T-helper 1 cell treated with Interleukin-12 subunit alpha and Interleukin-12 subunit beta and Interleukin-4 antibody, amounts not matched to agents 30 μg/mL and 1 μg/mL, for 36 hours (primary cell): ENCODE measurements around the gene PARD6G.
"Not testable (repeated sequence)": the region's sequence is repeated elsewhere in the genome, so short reads cannot be mapped to it uniquely, and the experiment has no call there.

Experiments used
- H3K27ac Mint-ChIP-seq: one replicate; pipeline ENCODE4 v1.8.0; 2021; ENCODE audit warnings: mild to moderate bottlenecking, mixed read lengths
- H3K27me3 Mint-ChIP-seq: one replicate; pipeline ENCODE4 v1.8.0; 2021; ENCODE audit warnings: low read depth, mixed read lengths
- H3K36me3 Mint-ChIP-seq: one replicate; pipeline ENCODE4 v1.8.0; 2021; ENCODE audit warnings: low read depth, mixed read lengths
- H3K4me1 Mint-ChIP-seq: one replicate; pipeline ENCODE4 v1.8.0; 2021; ENCODE audit warnings: low read depth, mixed read lengths
- H3K4me3 Mint-ChIP-seq: one replicate; pipeline ENCODE4 v1.8.0; 2021; ENCODE audit warnings: mild to moderate bottlenecking, moderate library complexity, mixed read lengths
- H3K9me3 Mint-ChIP-seq: one replicate; pipeline ENCODE4 v1.8.0; 2021; ENCODE audit warnings: mixed read lengths

PARD6G gene

DNA sequence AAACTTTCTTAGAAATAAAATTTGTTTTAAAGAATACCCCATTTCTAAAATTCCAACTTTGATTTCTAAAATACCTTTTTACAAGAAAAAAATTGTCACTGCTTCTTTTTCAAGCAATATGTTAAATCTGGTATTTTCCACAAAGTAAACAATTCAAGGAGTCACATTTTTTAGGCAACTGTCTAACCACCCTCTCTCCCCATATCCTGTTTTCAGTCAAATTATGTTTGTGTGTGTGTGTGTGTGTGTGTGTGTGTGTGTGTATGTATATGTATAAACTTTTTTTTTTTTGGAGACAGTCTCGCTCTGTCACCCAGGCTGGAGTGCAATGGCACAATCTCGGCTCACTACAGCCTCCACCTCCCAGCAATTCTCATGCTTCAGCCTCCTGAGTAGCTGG lies 79.0 kb downstream of the PARD6G start:
- H3K9me3 Mint-ChIP-seq = peaks cover 13% of the 10 kb centered on the region
- H3K27me3 Mint-ChIP-seq = peaks cover 16% of the 10 kb centered on the region
- no peaks in the 10 kb centered on the region for H3K36me3 Mint-ChIP-seq
- H3K27ac Mint-ChIP-seq = no peak overlapping the region
- H3K4me3 Mint-ChIP-seq = no peak overlapping the region
- peaks cover 3% of the 10 kb centered on the region for H3K4me1 Mint-ChIP-seq

DNA sequence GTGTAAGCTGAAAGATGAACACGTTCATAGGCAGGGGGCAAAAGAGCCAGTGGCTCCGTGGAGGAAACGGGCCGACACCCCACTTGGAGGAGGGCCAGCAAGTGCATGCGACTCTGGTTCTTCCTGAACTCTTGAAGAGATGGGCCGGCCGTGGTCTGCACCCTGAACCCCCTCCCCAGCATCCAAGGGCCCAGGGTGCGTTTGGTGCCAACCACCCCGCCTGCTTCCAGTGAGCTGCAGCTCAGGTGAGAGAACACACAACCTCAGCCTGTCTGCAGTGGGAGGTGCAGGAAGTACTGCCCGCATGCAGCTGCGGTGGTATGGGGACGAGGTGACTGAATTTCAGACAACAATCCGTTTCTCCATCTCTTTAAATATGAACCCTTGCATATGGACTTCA lies 79.4 kb downstream of the PARD6G start:
- no peak overlapping the region for H3K27ac Mint-ChIP-seq
- no peak overlapping the region for H3K4me3 Mint-ChIP-seq
- peaks cover 16% of the 10 kb centered on the region for H3K27me3 Mint-ChIP-seq
- H3K9me3 Mint-ChIP-seq = peaks cover 13% of the 10 kb centered on the region
- H3K36me3 Mint-ChIP-seq = no peaks in the 10 kb centered on the region
- peaks cover 3% of the 10 kb centered on the region for H3K4me1 Mint-ChIP-seq

DNA sequence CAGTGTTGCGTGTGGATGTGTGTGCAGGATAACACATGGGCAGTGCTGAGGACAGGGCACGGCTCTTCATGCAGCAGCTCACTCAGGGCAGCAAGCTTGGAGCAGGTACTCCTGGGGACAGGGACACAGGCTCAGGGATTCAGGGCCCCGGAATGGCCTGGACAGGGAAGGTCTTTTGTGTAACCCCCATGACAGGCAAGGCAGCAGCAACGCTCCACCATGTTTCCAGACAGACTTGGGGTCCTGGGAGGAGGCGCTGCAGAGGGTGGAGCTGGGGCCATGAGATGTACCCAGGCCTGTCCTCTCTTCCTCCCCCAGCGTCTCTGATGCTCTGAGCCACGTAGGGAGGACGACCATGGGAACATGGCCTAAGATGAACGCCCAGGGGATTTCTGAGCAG lies 80.0 kb downstream of the PARD6G start:
- H3K9me3 Mint-ChIP-seq = peaks cover 13% of the 10 kb centered on the region
- no peak overlapping the region for H3K27ac Mint-ChIP-seq
- H3K27me3 Mint-ChIP-seq = peaks cover 15% of the 10 kb centered on the region
- H3K4me3 Mint-ChIP-seq = no peak overlapping the region
- no peaks in the 10 kb centered on the region for H3K36me3 Mint-ChIP-seq
- H3K4me1 Mint-ChIP-seq = peaks cover 3% of the 10 kb centered on the region

DNA sequence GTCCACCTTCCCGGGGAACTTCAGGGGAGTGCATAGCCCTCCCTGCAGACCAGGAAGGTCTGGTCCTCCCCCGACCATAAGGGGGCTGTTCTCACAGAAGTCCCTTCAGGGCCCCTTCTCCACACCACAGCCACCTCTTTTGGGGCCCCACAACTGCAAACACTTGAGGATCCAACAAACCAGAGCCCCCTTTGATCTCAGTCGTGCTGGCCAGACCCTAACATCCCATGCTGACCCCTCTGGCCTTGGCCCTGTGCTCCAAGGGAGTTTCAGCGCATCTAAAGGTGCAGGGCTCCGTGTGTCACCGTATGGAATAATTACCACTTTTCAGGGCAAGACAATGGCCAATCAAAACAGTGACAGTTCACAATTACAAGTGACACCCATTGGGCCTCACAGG lies 80.6 kb downstream of the PARD6G start:
- Mint-ChIP-seq H3K36me3 (no peaks in the 10 kb centered on the region), H3K27ac (no peak overlapping the region), H3K4me3 (no peak overlapping the region), H3K4me1 (peaks cover 3% of the 10 kb centered on the region), H3K27me3 (peaks cover 8% of the 10 kb centered on the region), H3K9me3 (peaks cover 13% of the 10 kb centered on the region)

DNA sequence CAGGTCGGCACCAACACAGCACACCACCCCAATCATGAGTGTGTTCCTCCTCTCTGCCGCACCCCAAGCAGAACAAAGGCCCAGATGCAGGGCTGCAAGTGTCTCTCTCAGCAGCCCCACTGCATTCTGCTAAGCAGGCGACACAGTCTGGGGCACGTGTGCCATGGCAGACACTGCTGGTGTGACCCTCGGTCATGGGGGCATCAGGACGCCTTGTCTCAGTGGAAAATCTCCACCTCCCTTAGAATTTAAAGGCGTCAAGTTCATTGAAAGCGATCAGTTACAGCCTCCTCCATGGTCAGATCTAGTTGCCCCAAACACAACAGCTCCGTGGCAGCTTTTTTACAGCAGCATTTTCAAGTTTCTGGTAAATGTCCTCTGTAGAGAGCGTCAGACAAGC lies 81.1 kb downstream of the PARD6G start:
- Mint-ChIP-seq H3K4me3 (no peak overlapping the region), H3K36me3 (no peaks in the 10 kb centered on the region), H3K4me1 (no peaks in the 10 kb centered on the region), H3K9me3 (peaks cover 13% of the 10 kb centered on the region), H3K27ac (no peak overlapping the region), H3K27me3 (peaks cover 5% of the 10 kb centered on the region)

DNA sequence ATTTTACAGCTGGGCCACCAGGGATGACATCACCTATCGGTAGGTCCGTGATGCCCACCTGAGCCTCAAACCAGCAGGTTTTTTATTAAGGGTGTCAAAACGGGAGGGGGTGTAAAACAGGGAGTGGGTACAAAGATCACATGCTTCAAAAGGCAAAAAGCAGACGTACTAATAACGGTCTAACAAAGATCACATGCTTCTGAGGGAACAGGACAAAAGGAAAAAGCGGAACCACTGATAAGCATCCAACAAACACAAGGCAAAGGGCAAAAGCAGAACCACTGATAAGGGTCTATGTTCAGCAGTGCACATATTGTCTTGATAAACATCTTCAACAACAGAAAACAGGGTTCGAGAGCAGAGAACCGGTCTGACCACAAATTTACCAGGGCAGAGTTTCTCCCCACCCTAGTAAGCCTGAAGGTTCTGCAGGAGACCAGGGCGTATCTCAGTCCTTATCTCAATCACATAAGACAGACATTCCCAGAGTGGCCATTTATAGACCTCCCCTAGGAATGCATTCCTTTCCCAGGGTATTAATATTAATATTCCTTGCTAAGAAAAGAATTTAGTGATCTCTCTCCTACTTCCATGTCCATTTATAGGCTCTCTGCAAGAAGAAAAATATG lies 82.5 kb downstream of the PARD6G start:
- H3K4me1 Mint-ChIP-seq, H3K27ac Mint-ChIP-seq, H3K4me3 Mint-ChIP-seq, H3K27me3 Mint-ChIP-seq, H3K36me3 Mint-ChIP-seq: not testable (repeated sequence)
- peaks cover 13% of the 10 kb centered on the region for H3K9me3 Mint-ChIP-seq

DNA sequence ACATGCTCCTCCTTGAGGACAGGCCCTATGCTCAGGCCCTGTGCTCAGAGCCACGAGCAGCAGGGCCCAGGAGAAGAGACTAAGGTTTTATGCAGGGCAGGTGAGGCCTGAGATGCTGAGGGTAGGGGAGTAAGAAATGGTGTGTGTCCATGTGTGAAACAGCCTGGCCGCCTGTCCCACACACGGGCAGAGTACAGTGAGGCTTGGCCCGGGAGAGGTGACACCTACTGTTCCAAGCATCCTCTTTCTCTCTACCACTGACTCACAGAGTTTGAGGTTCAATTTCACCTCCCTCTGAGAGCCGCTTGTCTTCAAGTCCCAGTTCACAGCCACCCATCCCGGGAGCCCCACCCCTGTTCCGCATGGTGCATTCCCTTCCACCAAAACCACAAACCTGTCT lies 84.1 kb downstream of the PARD6G start:
- Mint-ChIP-seq H3K9me3 (peaks cover 13% of the 10 kb centered on the region), H3K4me1 (no peaks in the 10 kb centered on the region), H3K4me3 (no peak overlapping the region), H3K27me3 (peaks cover 7% of the 10 kb centered on the region), H3K27ac (no peak overlapping the region), H3K36me3 (no peaks in the 10 kb centered on the region)

DNA sequence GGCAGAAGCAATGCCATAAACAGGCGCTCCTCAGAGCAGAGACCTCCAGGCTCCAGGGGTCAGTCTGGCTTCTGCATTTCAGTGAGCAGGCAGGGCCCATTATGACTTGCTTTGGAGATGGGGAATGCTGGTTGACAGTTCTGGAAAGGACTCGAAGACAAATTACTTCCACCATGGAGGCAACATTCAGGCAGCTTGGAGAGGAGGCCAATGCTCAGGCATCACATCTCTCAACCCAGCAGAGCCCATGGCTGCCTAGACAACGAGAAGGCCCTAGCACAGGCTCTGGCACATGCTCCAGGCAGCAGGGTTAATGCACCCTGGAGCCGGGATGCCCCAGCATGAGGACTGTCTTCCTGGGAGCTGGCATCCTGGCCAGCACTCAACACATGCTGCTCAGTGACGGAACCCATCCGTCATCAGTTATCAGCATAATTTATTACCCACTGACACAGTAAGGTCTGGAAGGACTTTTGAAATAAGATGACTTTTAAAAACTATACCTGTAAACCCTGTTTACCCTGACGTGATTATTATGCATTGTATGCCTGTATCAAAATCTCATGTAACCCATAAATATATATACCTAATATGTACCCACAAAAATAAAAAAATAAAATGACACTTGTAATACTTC lies 85.4 kb downstream of the PARD6G start:
- Mint-ChIP-seq H3K36me3 (no peaks in the 10 kb centered on the region), H3K4me3 (no peak overlapping the region), H3K9me3 (peaks cover 13% of the 10 kb centered on the region), H3K4me1 (no peaks in the 10 kb centered on the region), H3K27ac (no peak overlapping the region), H3K27me3 (peaks cover 7% of the 10 kb centered on the region)

DNA sequence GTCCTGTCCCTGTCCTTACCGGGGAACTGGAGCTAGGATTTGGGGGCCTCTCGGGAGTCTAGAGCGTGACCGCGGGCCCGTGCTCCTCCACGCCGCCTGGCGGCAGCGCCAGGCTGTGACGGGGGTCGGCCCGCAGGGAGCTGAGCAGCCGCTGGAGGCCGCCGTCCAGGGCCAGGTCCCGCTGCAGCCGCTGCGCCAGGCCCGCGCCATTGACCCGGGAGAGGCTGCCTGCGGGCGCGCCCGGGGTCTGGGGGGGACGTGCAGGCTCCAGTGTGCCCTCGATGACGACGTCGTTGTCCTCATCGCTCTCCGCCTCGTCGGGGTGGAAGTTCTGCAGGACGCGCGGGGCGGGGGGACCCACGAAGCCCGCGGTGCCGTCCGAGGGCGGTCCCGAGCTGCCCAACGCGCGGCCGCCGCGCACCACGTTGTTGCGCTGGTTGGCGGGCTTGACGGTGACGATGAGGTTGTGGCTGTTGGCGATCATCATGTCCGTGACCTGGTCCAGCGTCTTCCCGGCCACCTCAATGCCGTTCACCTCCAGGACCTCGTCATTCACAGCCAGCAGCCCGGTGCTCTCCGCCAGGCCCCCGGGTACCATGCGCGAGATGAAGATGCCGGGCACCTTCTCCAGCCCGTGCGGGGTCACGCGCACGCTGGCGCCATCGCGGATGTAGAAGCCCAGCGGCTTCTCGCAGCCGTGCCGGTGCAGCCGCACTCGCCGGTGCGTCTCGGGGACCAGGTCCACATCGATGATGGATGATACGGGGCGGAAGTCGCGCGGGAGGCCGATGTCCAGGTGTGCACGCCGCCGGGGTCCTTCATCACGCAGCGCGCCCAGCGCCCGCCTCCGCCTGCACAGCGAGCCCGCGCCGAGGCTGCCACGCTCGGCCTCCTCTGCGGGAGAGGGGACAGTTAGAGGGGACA lies 87.3 kb downstream of the PARD6G start:
- no peaks in the 10 kb centered on the region for H3K4me1 Mint-ChIP-seq
- no peak overlapping the region for H3K27ac Mint-ChIP-seq
- peaks cover 9% of the 10 kb centered on the region for H3K9me3 Mint-ChIP-seq
- peaks cover 7% of the 10 kb centered on the region for H3K27me3 Mint-ChIP-seq
- no peaks in the 10 kb centered on the region for H3K36me3 Mint-ChIP-seq
- no peak overlapping the region for H3K4me3 Mint-ChIP-seq

DNA sequence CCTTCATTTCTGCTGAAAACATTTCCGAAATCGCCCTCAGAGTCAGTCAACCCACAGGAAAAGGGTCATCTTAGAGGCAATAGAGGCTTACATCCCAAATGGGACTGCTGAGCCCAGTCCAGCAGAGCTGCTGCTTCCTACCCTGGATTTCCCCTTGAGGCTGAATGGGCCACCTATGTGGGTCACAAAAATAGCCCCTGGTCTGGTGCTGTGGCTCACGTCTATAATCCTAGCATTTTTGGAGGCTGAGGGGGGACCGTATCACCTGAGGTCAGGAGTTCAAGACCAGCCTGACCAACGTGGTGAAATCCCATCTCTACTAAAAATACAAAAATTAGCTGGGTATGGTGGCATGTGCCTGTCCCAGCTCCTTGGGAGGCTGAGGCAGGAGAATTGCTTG lies 88.9 kb downstream of the PARD6G start:
- Mint-ChIP-seq H3K4me1 (no peaks in the 10 kb centered on the region), H3K27ac (no peak overlapping the region), H3K9me3 (no peaks in the 10 kb centered on the region), H3K27me3 (peaks cover 7% of the 10 kb centered on the region), H3K4me3 (no peak overlapping the region), H3K36me3 (no peaks in the 10 kb centered on the region)

DNA sequence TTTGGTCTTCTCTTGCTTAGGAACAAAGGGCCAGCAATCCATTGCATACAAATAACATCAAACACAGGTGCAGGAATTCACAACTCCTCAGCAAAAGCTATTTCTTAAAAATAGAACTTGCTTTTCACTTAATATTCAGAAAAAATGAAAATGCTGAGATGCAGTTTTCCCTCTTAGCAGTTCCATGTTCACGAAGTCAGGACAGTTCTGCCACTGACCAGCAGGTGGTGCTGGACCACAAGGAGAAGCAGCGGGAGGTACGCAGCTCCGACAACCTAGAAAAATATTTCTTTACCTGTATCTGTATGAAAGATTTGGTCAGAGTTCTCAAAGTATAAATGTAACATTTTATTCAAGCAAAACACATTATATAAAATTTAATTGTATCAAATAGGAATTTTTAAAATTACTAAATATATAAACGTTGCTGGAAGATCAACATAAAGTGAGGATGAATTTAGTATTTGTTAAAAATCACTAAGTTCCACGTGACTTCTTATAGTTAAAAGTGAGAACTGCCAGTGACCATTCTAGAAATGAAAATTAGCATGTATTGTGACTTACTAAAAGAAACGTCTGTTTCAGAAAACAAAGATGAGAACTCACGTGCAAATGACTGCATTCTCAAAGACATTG lies 89.5 kb downstream of the PARD6G start:
- Mint-ChIP-seq H3K36me3 (no peaks in the 10 kb centered on the region), H3K27me3 (peaks cover 7% of the 10 kb centered on the region), H3K4me1 (no peaks in the 10 kb centered on the region), H3K27ac (no peak overlapping the region), H3K9me3 (no peaks in the 10 kb centered on the region), H3K4me3 (no peak overlapping the region)

DNA sequence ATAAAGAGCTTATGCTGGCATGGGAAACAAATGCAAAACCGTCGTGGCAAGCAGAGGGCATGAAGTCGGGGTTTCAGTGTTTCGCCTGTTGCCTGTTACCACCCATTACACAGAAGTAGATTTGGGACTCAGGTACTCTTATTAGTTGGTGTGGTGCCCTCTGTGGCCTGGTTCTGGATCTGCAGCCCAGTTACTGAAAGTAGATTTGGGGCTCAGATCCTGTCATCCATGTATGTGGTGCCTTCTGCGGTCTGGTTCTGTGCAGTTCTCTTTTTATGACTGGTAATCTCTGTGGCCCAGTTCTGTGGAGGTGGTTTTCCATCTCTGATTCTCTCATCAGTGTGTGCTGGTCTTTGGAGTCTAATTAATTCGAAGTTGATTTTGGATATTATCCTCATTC lies 93.0 kb downstream of the PARD6G start:
- Mint-ChIP-seq H3K36me3 (peaks cover 1% of the 10 kb centered on the region), H3K9me3 (no peaks in the 10 kb centered on the region), H3K4me1 (no peaks in the 10 kb centered on the region), H3K4me3 (no peak overlapping the region), H3K27me3 (no peaks in the 10 kb centered on the region), H3K27ac (no peak overlapping the region)

DNA sequence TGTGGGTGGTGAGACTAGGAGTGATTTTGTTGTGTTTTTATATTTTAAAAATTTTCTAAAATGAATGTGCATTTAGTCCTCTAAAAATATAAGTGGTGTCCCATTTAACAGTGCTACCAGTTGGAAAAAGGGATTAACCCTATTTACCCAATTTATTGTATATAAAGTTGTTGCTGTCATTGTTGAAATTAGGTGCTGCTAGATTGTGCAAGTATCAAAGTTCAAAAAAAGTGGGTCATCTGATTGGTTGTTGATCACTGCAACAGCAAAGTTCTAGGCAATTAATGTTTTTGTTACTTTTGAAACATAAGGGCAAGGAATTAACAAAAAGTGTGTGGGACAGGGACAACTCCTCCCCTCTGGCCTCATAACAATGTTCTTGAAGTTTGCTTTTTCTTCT lies 97.6 kb downstream of the PARD6G start:
- no peak overlapping the region for H3K4me3 Mint-ChIP-seq
- peaks cover 12% of the 10 kb centered on the region for H3K4me1 Mint-ChIP-seq
- H3K9me3 Mint-ChIP-seq = no peaks in the 10 kb centered on the region
- no peak overlapping the region for H3K27ac Mint-ChIP-seq
- no peaks in the 10 kb centered on the region for H3K27me3 Mint-ChIP-seq
- H3K36me3 Mint-ChIP-seq = peaks cover 5% of the 10 kb centered on the region

DNA sequence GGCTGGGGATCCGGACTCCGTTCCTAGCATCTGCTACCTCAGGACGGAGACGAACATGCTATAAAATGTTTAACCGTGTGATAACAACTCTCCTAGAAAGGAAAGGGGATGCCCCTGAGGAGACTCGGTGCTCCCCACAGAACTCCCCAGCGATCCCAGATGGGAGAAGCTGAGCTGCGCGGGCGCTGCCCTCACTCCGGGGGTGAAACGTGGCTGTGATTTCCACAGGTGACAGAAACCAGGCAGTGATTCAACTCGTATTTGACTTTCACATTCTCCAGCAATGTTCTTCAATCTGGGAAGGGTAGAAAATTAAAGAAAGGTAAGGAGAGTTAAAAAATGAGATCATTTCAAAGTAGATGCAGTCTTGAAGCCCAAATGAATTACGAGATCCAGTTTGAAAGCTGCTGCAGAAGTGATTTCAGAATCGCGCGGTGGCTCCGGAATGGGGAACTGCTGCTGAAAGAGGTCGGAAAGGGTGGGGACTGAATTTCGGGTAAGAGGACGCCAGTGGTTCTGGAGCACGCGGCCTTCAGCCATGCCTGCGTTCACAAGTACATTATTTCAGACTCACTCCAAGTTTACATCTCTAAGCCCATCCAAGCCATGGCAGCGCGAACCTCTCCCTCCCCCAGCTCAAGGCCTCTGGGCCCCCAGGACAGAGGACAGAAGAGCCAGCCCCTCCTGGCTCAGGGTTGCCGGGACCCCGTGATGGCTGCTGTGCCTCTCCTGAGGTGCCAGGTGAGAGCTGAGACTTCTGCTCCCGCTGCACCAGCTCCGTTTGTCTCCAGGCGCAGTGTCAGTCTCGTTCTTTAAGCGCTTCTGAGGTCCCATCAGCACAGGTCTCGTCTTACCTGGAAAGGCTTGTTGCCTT lies 98.8 kb downstream of the PARD6G start:
- Mint-ChIP-seq H3K27ac (no peak overlapping the region), H3K4me1 (peaks cover 12% of the 10 kb centered on the region), H3K9me3 (no peaks in the 10 kb centered on the region), H3K36me3 (peaks cover 7% of the 10 kb centered on the region), H3K27me3 (no peaks in the 10 kb centered on the region), H3K4me3 (peak overlapping the region; percentile 87)
